ENCODE data around the gene STXBP1. TPM values are rescaled to one million over a fixed set of nuclear protein-coding genes. Genes with fewer than 3 reads are reported as not detected.

Gene STXBP1
- total RNA-seq, 1 experiment from 2014 or later = 40.6 TPM

DNA sequence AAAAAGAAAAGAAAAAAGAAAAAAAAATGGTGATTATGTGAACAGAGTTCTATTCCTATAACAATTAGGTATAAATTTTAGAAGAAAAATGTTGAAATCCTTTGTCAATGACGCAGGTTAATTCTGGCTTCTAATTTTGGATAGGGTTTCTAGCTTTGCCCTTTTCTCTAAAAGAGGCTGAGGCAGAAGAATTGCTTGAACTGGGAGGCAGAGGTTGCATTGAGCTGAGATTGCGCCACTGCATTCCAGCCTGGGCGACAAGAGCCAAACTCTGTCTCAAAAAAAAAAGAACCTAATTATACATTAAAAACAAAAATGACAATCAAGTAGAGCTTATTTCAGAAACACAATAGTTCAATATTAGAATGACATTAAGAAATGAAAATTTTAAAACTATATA, 2.9 kb downstream of the STXBP1 start:
- Histone ChIP-seq H3K9me3 (ENCODE audit: control insufficient read depth in 1 of 2, insufficient read depth in 1 of 2, low read depth in 1 of 2, low read length in 2 of 2) (no peaks in the 10 kb centered on the region), H3K36me3 (ENCODE audit: control insufficient read depth in 1 of 2, insufficient read depth in 2 of 2, low read length in 2 of 2) (no peaks in the 10 kb centered on the region), H3K4me2 (ENCODE audit: low read length) (no peak overlapping the region), H3K27ac (ENCODE audit: low read depth, low read length) (no peak overlapping the region), H2AFZ (ENCODE audit: low read depth, low read length, poor library complexity, severe bottlenecking) (no peak overlapping the region), H3K4me1 (ENCODE audit: control insufficient read depth in 1 of 2, insufficient read depth in 2 of 2, low read length in 2 of 2) (peaks cover 9 to 16% of the 10 kb centered on the region in 2 experiments), H3K4me3 (replicated peaks in 1 of 2; ENCODE audit: low read depth in 1 of 2, low read length in 2 of 2) (no peak overlapping the region), H3K27me3 (ENCODE audit: insufficient read depth, low read length) (no peaks in the 10 kb centered on the region), H3K9me2 (ENCODE audit: insufficient read depth) (no peaks in the 10 kb centered on the region), H3K9ac (ENCODE audit: low read length) (no peak overlapping the region), H3K79me2 (ENCODE audit: insufficient read depth, low read length) (no peaks in the 10 kb centered on the region), H4K20me1 (ENCODE audit: insufficient read depth) (no peaks in the 10 kb centered on the region)
- RAD21 ChIA-PET (ENCODE audit: low non-redundant PET in 1 of 2, low total read pairs in 2 of 2, uncharacterized antibody in 2 of 2, unreplicated experiment in 2 of 2) = no interaction called here
- POLR2A ChIA-PET = no interaction called here
- no TSS peak for BruUV-seq (replicated peaks)
- intact Hi-C loops (cut with micrococcal nuclease) = loop anchor here (5.0 kb wide), 1 partner anchor 107 kb away; no protein-coding TSS in a partner anchor
- CTCF ChIA-PET = no interaction called here
- DNase-seq (ENCODE audit: low read depth, low spot score) = no peak
- TF ChIP-seq SP1 (IDR thresholded peaks at IDR 0.05; ENCODE audit: low read depth) = no peak
- no peak for TF ChIP-seq REST (IDR thresholded peaks at IDR 0.05; ENCODE audit: low read depth)
- no peak for TF ChIP-seq ELF1 (IDR thresholded peaks at IDR 0.05; ENCODE audit: borderline replicate concordance, low read depth)
- TF ChIP-seq TCF7L2 (IDR thresholded peaks at IDR 0.05; ENCODE audit: borderline replicate concordance, extremely low read depth, insufficient read depth, insufficient read length) = no peak
- no peak for TF ChIP-seq POLR2A (IDR thresholded peaks at IDR 0.05; ENCODE audit: borderline replicate concordance, extremely low read depth, insufficient read depth, insufficient read length)
- TF ChIP-seq EZH2phosphoT487 (IDR thresholded peaks at IDR 0.05; ENCODE audit: borderline replicate concordance) = no peak
- TF ChIP-seq EZH2 (IDR thresholded peaks at IDR 0.05) = no peak
- no peak for TF ChIP-seq SIN3A (IDR thresholded peaks at IDR 0.05; ENCODE audit: low read depth)
- TF ChIP-seq ZNF274 (IDR thresholded peaks at IDR 0.05; ENCODE audit: low read depth, low read length) = no peak
- TF ChIP-seq ZFX (IDR thresholded peaks at IDR 0.05) = no peak
- no peak for TF ChIP-seq FOSL1 (IDR thresholded peaks at IDR 0.05; ENCODE audit: low read depth)
- TF ChIP-seq CBX3 (IDR thresholded peaks at IDR 0.05; ENCODE audit: low read depth) = no peak
- no peak for TF ChIP-seq POLR2AphosphoS5 (IDR thresholded peaks at IDR 0.05; ENCODE audit: low read depth, low read length)
- TF ChIP-seq CEBPB (IDR thresholded peaks at IDR 0.05; ENCODE audit: low read depth) = no peak
- TF ChIP-seq, protein P1, sequence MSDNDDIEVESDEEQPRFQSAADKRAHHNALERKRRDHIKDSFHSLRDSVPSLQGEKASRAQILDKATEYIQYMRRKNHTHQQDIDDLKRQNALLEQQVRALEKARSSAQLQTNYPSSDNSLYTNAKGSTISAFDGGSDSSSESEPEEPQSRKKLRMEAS (IDR thresholded peaks at IDR 0.05) = no peak
- TF ChIP-seq YY1 (IDR thresholded peaks at IDR 0.05; ENCODE audit: extremely low read depth, insufficient replicate concordance, low read depth, low read length) = no peak
- no peak for TF ChIP-seq EGR1 (IDR thresholded peaks at IDR 0.05; ENCODE audit: low read depth)
- TF ChIP-seq CTCF (IDR thresholded peaks at IDR 0.05 in 2 of 3, conservative IDR thresholded peaks at IDR 0.05 in 1 of 3; ENCODE audit: borderline replicate concordance in 1 of 3, insufficient read depth in 1 of 3, low read depth in 2 of 3, low read length in 2 of 3) = no peak
- TF ChIP-seq RAD21 (IDR thresholded peaks at IDR 0.05; ENCODE audit: low read depth) = no peak
- TF ChIP-seq ZBTB33 (IDR thresholded peaks at IDR 0.05; ENCODE audit: extremely low read depth, insufficient replicate concordance, low read length) = no peak
- no peak for ATAC-seq
